SJSA1 (cell line): Measurements from ENCODE around the gene TEAD4. TPM values are rescaled to one million over a fixed set of nuclear protein-coding genes. Genes with fewer than 3 reads are reported as not detected.
"Not testable (repeated sequence)": the region's sequence is repeated elsewhere in the genome, so short reads cannot be mapped to it uniquely, and the experiment has no call there.

Experiments
- DNase-seq, 2 experiments: peaks; one replicate each; pipeline ENCODE4 v3.0.0-alpha.2; 2015 to 2020; ENCODE audit warnings: low spot score in 2 of 2, low read depth in 1 of 2
- H3K27ac ChIP-seq: fragments of 250-450 bp; sonication (Bioruptor Pico); 2 replicates; pipeline ENCODE4 v1.5.1; 2020; ENCODE audit warnings: mild to moderate bottlenecking, moderate library complexity
- H3K27me3 ChIP-seq: fragments of 250-450 bp; sonication (Bioruptor Pico); replicated peaks from 2 replicates; pipeline ENCODE4 v1.5.1; 2020; ENCODE audit warnings: mild to moderate bottlenecking, moderate library complexity
- H3K36me3 ChIP-seq: fragments of 250-450 bp; sonication (Bioruptor Pico); 2 replicates; pipeline ENCODE4 v1.5.1; 2020; ENCODE audit warnings: mild to moderate bottlenecking
- H3K4me1 ChIP-seq: fragments of 250-450 bp; sonication (Bioruptor Pico); replicated peaks from 2 replicates; pipeline ENCODE4 v1.6.1; 2021; ENCODE audit warnings: mild to moderate bottlenecking
- H3K4me3 ChIP-seq: fragments of 250-450 bp; sonication (Bioruptor Pico); 2 replicates; pipeline ENCODE4 v1.5.1; 2020; ENCODE audit warnings: mild to moderate bottlenecking
- H3K9me3 ChIP-seq: fragments of 250-450 bp; sonication (Bioruptor Pico); replicated peaks from 2 replicates; pipeline ENCODE4 v1.5.1; 2020; ENCODE audit warnings: mild to moderate bottlenecking
- total RNA-seq: library from RNA; depleted of rRNA; stranded (reverse); fragments of >200 nt; shearing (Covaris generic); gene quantifications from 2 replicates; pipeline ENCODE4 v1.2.3, GENCODE V29; 2014

The TEAD4 gene
- total RNA-seq, 1 experiment from 2014 or later, result 36.6 TPM

GRCh38 chr12:3065846-3066245 lies 106.6 kb downstream of the TEAD4 start:
- peaks cover 10% of the 10 kb centered on the region for H3K27me3 ChIP-seq
- not testable (repeated sequence) for H3K4me3 ChIP-seq, H3K9me3 ChIP-seq, H3K4me1 ChIP-seq, H3K36me3 ChIP-seq, DNase-seq, H3K27ac ChIP-seq

GRCh38 chr12:3069714-3070113 lies 110.5 kb downstream of the TEAD4 start:
- Histone ChIP-seq H3K9me3 (no peaks in the 10 kb centered on the region), H3K27me3 (peaks cover 6% of the 10 kb centered on the region), H3K4me1 (peaks cover 5% of the 10 kb centered on the region; the same call in 1 of the 2 replicates)

DNA sequence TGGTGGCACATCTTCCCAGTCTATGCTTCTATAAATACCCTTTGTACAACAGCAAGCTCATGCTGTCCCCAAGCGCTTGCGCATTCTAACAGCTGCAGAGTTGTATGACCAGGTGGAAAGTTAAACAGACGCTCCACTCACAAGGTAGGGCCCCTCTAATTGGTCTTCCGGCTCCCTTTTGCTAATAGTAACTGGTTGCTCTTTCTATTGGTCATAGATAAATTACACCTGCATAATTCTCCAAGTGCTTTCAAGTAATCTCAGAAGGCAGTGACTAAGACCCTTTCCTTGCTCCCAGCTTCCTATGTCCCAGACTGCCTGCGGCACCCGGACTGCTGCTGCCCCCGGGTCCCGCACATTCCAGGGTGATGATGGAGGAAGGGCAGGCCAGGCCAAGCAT lies 111.9 kb downstream of the TEAD4 start:
- Histone ChIP-seq H3K36me3 (no peaks in the 10 kb centered on the region), H3K9me3 (no peaks in the 10 kb centered on the region), H3K4me1 (peaks cover 5% of the 10 kb centered on the region; the same call in 1 of the 2 replicates), H3K27ac (no peak overlapping the region), H3K4me3 (no peak overlapping the region), H3K27me3 (no peaks in the 10 kb centered on the region)
- no peak for DNase-seq

More at GRCh38 chr12:3069714-3070113, 110.5 kb downstream of the TEAD4 start:
- DNase-seq, result no peak
- Histone ChIP-seq H3K27ac (no peak overlapping the region), H3K36me3 (no peaks in the 10 kb centered on the region), H3K4me3 (no peak overlapping the region)

GRCh38 chr12:3071710-3072109 lies 112.5 kb downstream of the TEAD4 start:
- no peaks in the 10 kb centered on the region for H3K9me3 ChIP-seq
- H3K27me3 ChIP-seq, result no peaks in the 10 kb centered on the region
- no peak overlapping the region for H3K27ac ChIP-seq
- DNase-seq, result no peak
- H3K36me3 ChIP-seq, result no peaks in the 10 kb centered on the region
- peaks cover 11% of the 10 kb centered on the region for H3K4me1 ChIP-seq
- H3K4me3 ChIP-seq, result no peak overlapping the region

DNA sequence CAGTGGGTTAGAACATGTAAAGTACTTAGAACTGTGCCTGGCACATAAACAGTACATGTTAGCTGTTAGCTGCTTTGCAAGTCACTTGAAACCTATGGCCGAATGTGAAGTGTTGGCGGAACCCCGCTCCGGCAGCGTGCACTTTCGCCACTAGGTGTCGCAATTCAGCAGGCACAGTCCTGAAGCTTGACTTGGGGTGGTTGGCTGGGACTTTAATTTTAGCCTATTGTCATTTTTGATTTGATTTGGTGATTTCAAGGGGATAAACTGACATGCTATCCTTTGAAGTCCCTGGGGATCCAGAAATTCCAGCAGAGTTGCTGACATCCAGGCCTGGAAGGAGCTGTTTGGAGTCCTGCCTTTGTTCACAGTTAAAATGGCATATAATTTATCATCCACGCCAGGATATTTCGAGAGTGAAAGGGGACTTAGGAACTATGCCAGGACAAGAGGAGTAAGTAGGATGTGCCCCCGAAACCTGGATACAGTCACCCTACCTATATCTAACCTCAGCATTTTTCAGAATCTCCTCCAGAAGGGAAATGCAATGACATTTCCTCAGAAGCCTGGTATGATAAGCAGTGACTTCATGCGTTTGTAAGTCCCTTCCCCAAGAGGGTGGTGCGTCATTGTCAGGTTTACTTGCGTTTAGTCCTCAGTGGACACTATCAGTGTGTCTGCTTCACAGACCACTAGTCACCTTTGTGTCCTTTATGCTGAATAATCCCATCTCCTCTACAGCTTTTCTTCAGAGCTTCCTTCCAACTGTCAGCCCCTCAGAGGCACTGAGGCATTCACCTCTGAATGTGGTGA lies 114.4 kb downstream of the TEAD4 start:
- Histone ChIP-seq H3K4me1 (peaks cover 13% of the 10 kb centered on the region), H3K9me3 (no peaks in the 10 kb centered on the region), H3K4me3 (no peak overlapping the region), H3K36me3 (no peaks in the 10 kb centered on the region), H3K27ac (no peak overlapping the region), H3K27me3 (no peaks in the 10 kb centered on the region)
- DNase-seq, result peak; percentile 66 to 84

DNA sequence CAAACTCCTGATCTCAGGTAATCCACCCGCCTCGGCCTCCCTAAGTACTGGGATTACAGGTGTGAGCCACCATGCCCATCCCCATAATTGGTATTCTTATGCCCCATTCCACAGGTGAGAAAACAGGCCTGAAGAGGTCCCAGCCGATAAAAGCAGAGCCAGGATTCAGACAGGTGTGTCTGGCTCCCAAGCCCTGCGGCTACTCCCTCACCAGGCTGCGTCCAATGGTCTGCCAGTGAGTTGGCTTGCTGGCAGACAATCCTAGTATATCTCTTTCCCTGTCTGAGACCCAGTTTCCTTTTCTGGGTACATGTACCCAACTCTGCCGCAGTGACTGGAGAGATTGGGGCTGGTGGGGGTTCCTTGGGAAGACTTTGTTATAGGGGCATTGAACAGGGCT lies 116.1 kb downstream of the TEAD4 start:
- Histone ChIP-seq H3K4me1 (peaks cover 13% of the 10 kb centered on the region), H3K4me3 (no peak overlapping the region), H3K27ac (no peak overlapping the region), H3K27me3 (no peaks in the 10 kb centered on the region), H3K9me3 (no peaks in the 10 kb centered on the region), H3K36me3 (no peaks in the 10 kb centered on the region)
- no peak for DNase-seq

GRCh38 chr12:3076730-3077571 lies 117.8 kb downstream of the TEAD4 start, which contains the start of gene TSPAN9:
Gene TSPAN9, plus strand, starts transcription at chr12:3077379. Its CDS starts 123,815 bp downstream, at chr12:3201194.
- peak within 1 kb of the TSS; percentile 88 for H3K4me3 ChIP-seq
- H3K27me3 ChIP-seq, result no peaks in the 10 kb centered on the region
- peak; percentile 76 to 87 for DNase-seq
- H3K36me3 ChIP-seq, result no peaks in the 10 kb centered on the region
- peak within 1 kb of the TSS; percentile 38 for H3K27ac ChIP-seq
- H3K4me1 ChIP-seq, result peaks cover 13% of the 10 kb centered on the region
- no peaks in the 10 kb centered on the region for H3K9me3 ChIP-seq

DNA sequence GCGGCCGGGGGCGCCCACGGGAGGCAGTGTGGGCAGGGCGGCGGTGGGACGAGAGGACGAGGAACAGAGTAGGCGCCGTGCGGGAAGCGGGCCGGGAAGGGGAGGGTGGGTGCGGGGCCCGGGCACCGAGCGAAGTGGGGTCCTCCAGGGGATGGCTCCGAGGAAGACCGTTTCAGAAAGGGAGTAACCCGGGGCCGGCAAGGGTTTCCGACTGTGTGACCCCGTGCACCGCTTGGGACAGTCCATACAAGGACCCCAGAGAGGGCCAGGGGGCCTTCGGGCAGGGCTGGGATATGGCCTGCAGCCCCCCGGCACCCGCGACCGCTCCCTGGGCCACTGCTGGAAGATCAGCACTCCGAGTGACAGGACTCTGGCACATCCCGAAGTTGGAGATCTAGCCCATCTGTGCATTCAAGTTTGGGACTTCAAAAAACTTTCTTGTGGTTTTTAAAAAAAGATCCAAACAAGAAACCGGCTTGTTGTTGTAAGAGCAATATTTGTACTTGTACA lies 118.4 kb downstream of the TEAD4 start:
- DNase-seq, result peak in 1 of 2 experiments; percentile 29
- Histone ChIP-seq H3K4me3 (peak overlapping the region; percentile 88), H3K36me3 (no peaks in the 10 kb centered on the region), H3K27ac (no peak overlapping the region), H3K27me3 (no peaks in the 10 kb centered on the region), H3K4me1 (peaks cover 13% of the 10 kb centered on the region), H3K9me3 (no peaks in the 10 kb centered on the region)

GRCh38 chr12:3078086-3078820 lies 119.1 kb downstream of the TEAD4 start:
- peaks cover 13% of the 10 kb centered on the region for H3K4me1 ChIP-seq
- no peaks in the 10 kb centered on the region for H3K27me3 ChIP-seq
- peak overlapping the region; percentile 88 for H3K4me3 ChIP-seq
- H3K9me3 ChIP-seq, result no peaks in the 10 kb centered on the region
- no peak for DNase-seq
- no peaks in the 10 kb centered on the region for H3K36me3 ChIP-seq
- H3K27ac ChIP-seq, result no peak overlapping the region

DNA sequence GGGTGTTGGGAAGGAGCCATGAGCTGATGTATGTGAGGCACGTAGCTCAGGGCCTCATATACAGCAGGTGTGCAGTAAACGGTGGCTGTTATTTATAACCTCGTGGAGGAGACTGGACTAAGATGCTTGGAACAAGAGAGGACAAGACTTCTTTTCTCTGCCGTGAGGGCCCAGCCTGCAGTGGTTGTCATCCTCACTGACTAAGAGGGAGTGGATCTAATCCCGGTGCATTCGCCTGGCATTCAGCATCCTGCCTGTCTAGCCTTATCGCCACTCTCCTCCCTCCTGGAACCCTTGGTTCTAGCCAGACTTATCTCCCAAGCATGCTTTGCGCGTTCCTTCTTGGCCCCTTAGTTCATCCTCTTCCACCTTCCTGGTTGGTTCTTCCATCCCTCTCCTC lies 121.9 kb downstream of the TEAD4 start:
- H3K4me1 ChIP-seq, result peaks cover 8% of the 10 kb centered on the region
- no peaks in the 10 kb centered on the region for H3K9me3 ChIP-seq
- no peak for DNase-seq
- no peaks in the 10 kb centered on the region for H3K27me3 ChIP-seq
- H3K36me3 ChIP-seq, result no peaks in the 10 kb centered on the region
- H3K4me3 ChIP-seq, result no peak overlapping the region
- H3K27ac ChIP-seq, result no peak overlapping the region

DNA sequence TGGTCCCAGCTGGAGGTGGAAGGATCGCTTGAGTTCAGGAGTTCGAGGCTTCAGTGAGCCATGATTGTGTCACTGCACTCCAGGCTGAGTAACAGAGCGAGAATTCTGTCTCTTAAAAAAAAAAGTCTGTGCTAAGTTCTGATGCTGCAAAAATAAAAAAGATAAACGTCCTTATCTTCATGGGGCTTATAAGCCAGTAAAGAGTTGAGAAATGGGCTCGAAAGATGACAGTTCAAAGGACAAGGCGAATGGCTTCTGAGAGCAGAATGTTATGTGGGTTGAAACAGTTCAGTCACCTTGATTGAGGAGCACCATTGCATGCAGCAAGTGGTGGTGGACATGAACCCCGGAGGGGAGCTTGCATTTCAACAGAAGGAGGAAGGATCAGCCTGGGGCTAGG lies 122.7 kb downstream of the TEAD4 start:
- no peak overlapping the region for H3K4me3 ChIP-seq
- no peak overlapping the region for H3K27ac ChIP-seq
- H3K4me1 ChIP-seq, result peaks cover under 1% of the 10 kb centered on the region
- no peak for DNase-seq
- H3K9me3 ChIP-seq, result no peaks in the 10 kb centered on the region
- H3K27me3 ChIP-seq, result no peaks in the 10 kb centered on the region
- no peaks in the 10 kb centered on the region for H3K36me3 ChIP-seq

DNA sequence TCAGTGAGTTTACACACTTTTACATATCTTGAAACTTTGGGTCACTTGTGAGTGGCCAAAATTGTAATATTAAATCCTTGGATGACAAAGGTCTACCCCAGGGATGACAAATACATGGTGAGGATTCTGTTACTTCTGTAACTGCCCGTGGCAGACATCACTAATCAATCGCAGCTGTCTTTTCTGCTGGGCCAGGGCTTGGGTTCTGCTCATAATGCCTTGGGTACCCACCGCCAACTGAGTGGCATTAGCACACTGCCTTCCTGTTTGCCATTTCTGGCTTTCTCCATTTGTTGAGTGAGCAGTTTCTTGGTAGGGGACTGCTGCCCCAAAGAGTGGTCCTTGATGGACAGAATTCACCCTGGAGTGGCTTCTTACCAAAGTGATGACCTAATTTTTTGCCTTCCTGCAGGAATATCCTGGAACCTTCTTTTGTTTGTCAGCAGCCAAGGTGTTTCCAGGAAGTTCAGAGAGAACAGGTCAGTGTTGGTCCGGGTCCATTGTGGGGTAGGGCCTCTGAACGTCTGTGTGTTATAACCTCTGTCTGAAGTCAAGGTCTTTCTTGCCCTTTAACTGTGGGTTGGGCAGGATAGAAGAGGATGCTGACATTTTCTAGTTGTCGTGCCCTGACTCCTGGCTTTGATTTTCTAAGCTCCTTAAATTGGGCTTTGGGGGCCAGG lies 124.2 kb downstream of the TEAD4 start:
- Histone ChIP-seq H3K4me1 (no peaks in the 10 kb centered on the region), H3K36me3 (no peaks in the 10 kb centered on the region), H3K27me3 (no peaks in the 10 kb centered on the region), H3K4me3 (no peak overlapping the region), H3K9me3 (no peaks in the 10 kb centered on the region), H3K27ac (no peak overlapping the region)
- no peak for DNase-seq

DNA sequence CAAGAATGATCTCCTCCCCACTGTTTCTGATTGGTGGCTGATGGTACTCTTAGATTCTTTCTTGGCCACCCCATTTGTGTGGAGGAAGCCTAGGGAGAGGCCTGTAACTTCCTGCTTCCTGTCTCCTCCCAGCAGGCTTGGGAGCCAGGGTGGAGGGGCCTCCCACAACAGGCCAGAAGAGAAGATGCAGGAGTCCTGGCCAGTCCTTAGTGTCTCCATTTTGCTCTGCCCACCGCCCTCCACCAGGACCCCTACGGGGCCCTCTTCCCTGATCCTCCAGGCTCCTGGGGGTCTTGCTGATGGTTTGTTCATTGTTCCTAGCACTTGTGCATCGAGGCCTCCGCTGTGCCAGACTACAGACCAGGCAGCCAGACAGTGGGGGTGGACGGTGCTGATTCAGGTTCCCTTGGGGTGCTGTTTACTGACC lies 124.7 kb downstream of the TEAD4 start:
- H3K36me3 ChIP-seq, result no peaks in the 10 kb centered on the region
- no peak overlapping the region for H3K4me3 ChIP-seq
- H3K27me3 ChIP-seq, result no peaks in the 10 kb centered on the region
- H3K4me1 ChIP-seq, result no peaks in the 10 kb centered on the region
- no peaks in the 10 kb centered on the region for H3K9me3 ChIP-seq
- DNase-seq, result no peak
- H3K27ac ChIP-seq, result no peak overlapping the region
